Hematopoietic multipotent progenitor cell treated with erythropoietin and hydrocortisone succinate and interleukin-3 and kit ligand, for 8 days (in vitro differentiated cells): ENCODE results near the gene GSTCD.
"Not testable (repeated sequence)": the region's sequence is repeated elsewhere in the genome, so short reads cannot be mapped to it uniquely, and the experiment has no call there.

Experiments
- DNase-seq: peaks from one replicate; pipeline ENCODE4 v3.0.0-alpha.2; 2015

The GSTCD gene, protein sequence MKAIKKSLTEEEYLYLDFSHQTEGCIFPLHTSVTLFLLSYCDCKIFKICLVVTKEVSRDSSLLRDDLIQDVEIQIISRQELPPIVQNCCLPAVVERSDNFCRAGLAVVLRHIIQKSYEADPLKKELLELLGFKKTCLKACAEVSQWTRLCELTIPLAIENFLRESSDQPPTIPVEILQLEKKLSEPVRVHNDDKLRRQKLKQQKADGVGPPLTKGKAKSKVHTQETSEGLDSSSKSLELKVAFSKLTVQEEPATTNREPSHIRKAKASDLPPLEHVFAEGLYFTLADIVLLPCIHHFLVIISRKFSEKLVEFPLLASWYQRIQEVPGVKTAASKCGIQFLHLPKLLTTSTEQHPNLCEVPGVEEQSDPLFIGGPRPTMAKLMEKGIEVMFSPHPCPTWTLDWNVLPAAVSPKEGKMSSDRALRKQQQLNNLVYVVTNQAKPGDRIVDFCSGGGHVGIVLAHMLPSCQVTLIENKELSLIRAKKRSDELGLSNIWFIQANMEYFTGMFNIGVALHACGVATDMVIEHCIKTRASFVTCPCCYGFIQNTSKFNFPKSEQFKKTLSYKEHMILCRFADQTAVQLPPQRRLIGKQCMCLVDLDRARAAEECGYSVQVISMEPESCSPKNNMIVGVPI

GRCh38 chr4:105708181-105709080 is at the start of gene GSTCD, which contains the start of gene INTS12:
Gene GSTCD, plus strand, starts transcription at chr4:105708784. Its CDS starts 8,830 bp downstream, at chr4:105717614.
Gene INTS12, minus strand, starts transcription at chr4:105708689. Its CDS starts 8,684 bp downstream, at chr4:105700005.
- peak; percentile 91 for DNase-seq

DNA sequence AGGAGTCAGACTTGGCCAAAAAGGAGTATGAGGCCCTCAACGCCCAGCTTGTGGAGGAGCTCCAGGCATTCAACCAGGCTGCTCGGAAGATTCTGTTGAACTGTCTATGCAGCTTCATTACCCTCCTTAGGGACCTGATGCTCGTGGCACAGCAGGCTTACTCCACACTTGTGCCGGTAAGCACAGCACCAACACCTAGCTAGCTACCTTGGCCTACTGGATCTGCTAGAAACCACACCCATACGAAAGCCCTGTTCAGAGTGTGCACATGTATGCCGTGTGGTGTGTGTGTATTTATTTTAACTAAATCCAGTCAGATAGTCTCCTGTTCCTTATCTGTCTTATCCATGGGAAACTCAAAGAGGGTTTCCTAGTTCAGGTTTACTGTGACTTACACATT is 49.4 kb upstream of the GSTCD start:
- DNase-seq = no peak

GRCh38 chr4:105661028-105661427 is 47.6 kb upstream of the GSTCD start:
- DNase-seq = no peak

DNA sequence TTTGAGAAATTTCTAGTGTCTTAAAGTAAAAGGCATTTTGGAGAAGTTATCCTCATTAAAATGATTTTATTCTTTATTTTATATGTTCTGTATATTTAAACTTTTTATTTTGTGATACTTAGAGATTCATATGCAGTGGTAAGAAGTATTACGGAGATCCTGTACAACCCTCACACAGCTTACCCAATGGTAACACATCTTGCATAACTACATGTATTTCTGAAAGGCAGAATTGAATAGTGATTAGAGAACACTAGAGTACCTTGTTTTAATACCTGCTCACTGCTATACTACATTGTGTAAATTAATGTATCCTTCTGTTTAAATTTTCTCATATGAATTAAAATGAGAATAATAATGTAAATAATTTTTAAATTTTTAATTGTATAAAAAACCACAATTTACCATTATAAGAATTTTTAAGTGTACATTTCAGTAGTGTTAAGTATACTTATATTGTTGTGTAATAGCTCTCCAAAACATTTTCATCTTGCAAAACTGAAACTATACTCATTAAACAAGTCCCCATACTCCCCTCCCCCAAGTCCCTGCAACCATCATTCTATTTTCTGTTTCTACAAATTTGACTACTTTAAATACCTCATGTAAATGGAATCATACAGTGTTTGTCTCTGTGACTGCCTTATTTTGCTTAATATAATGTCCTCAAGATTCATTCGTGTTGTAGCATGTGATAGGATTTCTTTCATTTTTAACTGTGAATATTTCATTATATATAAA is 45.5 kb upstream of the GSTCD start:
- DNase-seq = no peak

- DNase-seq = peak; percentile 27
Observed at GRCh38 chr4:105666693-105667092, 41.9 kb upstream of the GSTCD start.

DNA sequence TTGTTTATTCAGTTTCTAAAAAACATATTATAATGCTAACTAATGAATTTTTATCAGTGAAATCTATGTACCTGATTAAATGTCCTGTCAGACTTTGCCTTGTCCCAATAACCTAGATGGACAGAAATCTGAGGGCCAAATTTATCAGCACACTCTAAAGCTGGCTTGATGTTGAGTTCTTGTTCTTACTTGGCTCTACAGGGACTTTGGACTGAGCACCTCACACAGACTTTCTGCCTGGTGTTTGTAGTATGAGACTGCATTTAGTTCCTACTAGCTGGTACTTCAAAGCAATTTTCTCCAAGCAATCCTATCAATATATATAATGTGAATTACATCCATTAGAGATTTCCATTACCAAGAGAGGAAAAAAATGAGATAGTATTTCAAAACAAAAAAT is 37.9 kb upstream of the GSTCD start:
- no peak for DNase-seq

DNA sequence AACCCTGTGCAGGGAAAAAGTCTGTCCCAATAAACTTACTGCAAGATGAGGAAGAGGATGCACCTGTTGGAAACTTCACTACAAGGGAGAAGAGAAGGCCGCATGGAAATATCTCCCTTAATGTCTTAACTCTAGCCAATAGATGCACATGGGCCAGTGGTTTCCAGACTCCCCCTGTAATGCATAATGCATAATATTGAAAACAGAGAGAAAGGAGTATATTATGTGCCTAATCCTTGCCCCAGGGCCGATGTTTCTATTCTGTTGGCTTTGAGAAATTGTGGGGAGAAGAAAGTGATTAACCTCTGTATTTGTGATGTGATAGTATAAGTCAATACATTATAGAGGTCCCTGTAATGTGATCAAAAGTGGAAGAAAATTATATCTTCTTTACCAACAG is 37.3 kb upstream of the GSTCD start:
- no peak for DNase-seq

GRCh38 chr4:105674011-105674410 is 34.6 kb upstream of the GSTCD start:
- DNase-seq = no peak

DNA sequence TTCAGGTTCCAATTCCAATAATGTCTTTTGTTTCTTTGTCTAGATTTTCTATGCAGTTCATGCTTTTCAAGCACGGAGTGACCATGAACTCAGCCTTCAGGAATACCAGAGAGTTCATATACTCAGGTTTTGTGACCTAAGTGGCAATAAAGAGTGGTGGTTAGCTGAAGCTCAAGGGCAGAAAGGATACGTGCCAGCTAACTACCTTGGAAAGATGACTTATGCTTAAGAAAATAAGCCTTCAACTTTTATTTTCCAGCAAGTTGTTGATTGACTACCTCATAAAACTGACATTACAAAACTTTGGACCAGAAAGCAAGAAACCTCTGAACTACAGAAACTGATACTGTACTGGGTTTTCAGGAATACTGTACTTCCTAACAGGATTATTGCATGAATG is 30.9 kb upstream of the GSTCD start:
- no peak for DNase-seq

DNA sequence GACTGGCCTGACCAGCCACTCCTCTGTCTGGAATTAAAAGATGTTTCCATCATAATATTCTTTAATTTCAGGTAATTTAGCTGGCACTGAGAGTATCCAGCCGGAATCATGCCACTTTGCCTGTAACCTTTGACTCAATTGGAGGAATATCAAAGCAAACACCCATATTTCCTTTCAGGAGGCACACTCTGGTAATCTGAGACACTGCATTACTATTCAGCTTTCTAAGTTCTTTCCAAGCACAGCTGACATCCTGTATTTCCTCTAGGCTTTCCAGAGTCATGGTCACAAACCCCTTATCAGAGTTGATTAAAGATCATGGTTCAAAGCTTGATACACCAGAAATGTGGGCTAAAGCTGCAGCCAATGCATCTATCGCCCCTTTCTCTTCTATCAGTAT is 29.4 kb upstream of the GSTCD start:
- DNase-seq = no peak

GRCh38 chr4:105683038-105683437 is 25.5 kb upstream of the GSTCD start:
- no peak for DNase-seq

DNA sequence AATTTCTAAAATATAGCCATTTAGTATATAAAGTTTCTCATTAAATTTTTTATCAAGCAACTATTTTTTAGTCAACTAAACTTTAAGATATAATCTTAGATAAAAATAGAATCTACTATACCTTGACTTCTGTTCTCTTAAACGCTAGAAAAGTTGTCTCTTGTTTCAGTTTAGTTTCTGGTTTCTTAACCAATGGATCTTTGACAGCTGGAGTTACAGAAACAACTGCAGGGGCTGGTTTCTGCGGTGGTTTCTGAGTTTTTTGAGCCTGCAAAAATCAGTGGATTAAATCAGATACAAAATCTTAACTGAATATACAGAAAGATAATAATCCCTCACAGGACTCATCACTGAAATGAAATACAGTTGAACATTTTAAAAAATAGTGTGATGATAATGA is 22.0 kb upstream of the GSTCD start:
- DNase-seq = no peak

DNA sequence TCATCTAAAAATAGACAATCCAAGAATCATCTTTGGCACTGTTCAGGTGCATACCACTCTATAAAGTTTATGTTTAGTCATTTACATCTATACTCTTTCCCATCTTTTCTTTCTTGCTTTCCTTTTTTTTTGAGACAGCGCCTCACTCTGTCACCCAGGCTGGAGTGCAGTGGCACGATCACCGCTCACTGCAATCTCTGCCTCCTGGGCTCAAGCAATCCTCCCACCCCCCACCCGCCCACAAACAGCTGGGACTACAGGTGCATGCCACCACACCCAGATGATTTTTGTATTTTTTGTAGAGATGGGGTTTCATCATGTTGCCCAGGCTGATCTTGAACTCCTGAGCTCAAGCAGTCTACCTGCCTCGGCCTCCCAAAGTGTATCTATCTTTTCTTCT is 13.8 kb upstream of the GSTCD start:
- not testable (repeated sequence) for DNase-seq

DNA sequence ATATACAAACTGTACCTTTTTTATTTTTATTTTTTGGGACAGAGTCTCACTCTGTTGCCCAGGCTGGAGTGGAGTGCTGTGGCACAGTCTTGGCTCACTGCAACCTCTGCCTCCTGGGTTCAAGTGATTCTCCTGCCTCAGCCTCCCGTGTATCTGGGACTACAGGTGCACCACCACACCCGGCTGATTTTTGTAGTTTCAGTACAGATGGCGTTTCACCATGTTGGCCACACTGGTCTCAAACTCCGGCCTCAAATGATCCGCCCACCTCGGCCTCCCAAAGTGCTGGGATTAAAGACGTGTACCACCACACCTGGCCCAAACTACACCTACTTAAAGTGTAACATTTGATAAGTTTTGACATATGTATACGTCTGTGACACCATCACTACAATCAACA is 12.8 kb upstream of the GSTCD start:
- not testable (repeated sequence) for DNase-seq

DNA sequence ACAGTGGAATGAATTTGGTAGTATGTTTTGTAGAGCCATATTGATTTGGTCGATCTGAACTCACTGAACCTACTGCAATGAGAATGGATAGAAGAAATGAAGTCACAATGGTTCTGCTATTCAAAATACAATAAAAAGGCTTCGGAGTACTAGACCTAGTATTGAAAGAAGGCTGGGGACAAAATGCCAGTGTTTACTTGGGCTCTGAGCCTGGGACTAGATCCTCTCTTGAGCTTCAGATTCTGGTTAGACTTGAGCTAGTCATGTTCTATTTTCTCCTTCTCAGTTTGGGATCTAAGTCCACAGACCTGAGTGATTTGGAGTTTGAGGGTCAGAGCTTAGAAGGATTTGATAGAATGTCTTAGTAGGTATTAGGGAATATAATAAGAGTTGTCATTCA is 10.0 kb upstream of the GSTCD start:
- no peak for DNase-seq

DNA sequence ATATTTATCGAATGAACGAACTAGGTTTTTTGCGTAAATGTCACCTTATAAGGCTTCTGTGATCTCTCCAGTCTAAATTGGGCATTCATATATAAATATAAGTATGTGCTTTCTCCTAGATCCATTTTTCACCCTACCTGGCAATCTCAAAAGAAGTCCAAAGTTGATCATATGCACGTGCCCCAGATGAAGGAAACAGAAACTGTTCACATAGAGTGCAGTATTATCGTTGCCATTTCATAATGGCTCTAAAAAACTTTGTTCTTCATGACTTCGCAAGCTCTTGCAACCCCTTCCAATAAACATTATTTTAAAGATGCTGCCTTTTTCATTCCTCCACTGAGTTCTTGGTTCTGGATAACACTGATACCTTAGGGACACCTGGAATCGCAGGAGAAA is 803 bp upstream of the GSTCD start:
- peak; percentile 31 for DNase-seq

DNA sequence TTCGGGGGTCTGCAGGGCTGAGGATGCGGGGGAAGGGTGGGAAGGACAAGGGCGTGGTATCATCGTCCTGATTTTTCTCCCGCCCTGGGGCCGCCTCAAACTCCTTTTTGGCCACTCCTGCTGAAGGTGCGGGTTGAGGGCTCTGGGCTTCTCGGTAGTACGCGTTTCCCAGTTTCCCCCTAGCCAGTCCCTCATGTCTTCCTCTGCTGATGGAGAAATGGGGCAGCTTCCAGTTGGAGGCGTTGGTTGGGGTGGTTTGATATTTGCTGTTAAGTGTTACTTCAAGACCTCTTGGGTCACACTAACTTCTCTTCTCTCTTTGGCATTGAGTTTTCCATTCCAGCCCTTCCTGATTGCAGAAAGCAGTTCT is 482 bp downstream of the GSTCD start:
- peak; percentile 45 for DNase-seq

GRCh38 chr4:105710012-105710600 is 1.5 kb downstream of the GSTCD start:
- DNase-seq = no peak

- DNase-seq = no peak
Observed at GRCh38 chr4:105710678-105711077, 2.1 kb downstream of the GSTCD start.

DNA sequence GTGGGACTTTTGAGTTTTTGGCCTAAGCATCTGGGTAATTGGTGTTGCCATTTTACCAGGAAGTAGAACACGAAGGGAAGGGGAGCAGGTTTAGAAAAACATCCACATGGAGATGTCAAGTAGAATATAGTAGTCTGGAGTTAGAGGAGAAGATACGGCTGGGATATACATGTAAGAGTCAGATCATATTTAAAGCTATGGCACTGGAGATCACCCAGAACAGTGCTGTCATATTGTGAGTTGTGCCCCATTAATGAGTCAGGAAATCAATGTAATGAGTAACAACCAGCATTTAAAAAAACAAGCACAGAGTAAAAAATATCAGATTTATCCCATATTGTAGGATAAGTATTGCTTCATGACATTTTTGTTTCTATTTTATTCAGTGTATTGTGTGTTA is 4.2 kb downstream of the GSTCD start:
- DNase-seq = no peak

GRCh38 chr4:105714071-105714521 is 5.5 kb downstream of the GSTCD start:
- peak; percentile 53 for DNase-seq

DNA sequence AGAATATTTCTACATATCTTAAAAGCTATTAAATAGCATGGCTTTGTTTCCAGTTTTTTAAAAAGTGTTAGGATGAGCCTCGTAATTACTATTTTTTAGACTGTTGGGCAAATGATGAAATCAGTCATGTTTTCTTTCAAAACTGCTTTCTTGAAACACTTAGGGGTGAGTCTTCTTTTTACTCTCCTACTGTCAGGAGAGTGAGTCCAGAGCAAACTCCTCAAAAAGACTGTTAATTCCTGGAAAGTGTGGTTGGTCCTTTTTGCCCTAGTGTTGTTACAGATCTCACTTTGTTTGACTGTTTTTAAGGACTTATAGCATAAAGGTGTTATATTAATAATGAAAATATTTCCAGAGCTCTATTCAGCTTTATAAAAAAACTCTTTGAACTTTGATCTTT is 6.3 kb downstream of the GSTCD start:
- DNase-seq = peak; percentile 37
